ENCODE measurements around the gene AGFG2. TPM values are rescaled to one million over a fixed set of nuclear protein-coding genes. Genes with fewer than 3 reads are reported as not detected.

AGFG2 gene
- total RNA-seq, 2 donors from 2014 or later, result 8.5 to 28.9 TPM

DNA sequence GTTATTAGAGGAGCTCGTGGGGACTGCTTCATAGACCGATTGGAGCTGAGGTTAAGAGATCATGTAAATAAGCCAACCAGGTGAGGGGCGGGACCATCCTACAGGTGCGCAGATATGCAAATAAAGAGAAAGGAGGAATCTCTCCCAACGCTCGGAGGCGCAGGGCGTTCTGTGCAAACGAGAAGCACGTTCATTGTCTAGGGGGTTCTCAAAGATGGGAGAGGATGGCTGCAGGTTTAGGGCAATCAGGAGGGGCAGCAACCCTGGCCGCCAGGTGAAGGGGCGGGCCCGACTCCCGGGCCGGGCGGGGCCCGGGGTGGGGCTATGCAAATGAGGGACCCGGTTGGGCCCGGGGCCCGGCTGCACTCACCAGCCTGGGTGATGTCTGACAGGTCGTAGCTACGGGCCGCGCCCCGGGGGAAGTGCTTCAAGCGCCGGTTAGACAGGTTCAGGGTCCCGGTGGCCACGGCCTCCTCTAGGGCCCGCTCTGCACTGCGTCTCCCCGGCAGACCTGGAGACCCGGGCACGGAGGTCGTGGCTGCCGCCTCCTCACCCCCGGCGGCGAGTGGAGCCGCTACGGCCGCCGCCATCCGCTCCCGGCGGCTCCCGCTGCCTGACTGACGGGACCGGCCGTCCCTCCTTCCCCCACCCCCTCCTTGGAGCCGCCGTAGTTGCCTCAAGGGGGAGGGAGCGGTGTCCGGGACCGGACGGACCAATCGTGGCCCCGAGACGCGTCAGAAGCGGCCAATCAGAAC, 46.7 kb downstream of the AGFG2 start, which contains the start of gene LRCH4:
Gene LRCH4, minus strand, starts transcription at position 619 of the 755 bp plus-strand sequence. Its CDS starts 29 bp downstream, at position 590.
- Mint-ChIP-seq H3K27me3 (ENCODE audit: insufficient read depth) (peaks cover 10% of the 10 kb centered on the region), H3K27ac (peak within 1 kb of the TSS; percentile 96), H3K9me3 (no peaks in the 10 kb centered on the region), H3K4me1 (peaks cover 39% of the 10 kb centered on the region), H3K4me3 (peak within 1 kb of the TSS; percentile 89), H3K36me3 (ENCODE audit: low read depth) (peaks cover 6% of the 10 kb centered on the region)
- Histone ChIP-seq H3K9ac (ENCODE audit: extremely low read depth, low read length, poor library complexity, severe bottlenecking) (peak within 1 kb of the TSS; percentile 87), H3K4me1 (ENCODE audit: control insufficient read depth, insufficient read depth, low read length) (peaks cover 9% of the 10 kb centered on the region), H3K27ac (ENCODE audit: low read depth, low read length) (peak within 1 kb of the TSS; percentile 87), H3K27me3 (ENCODE audit: control insufficient read depth, insufficient read depth, low read length, poor library complexity, severe bottlenecking) (no peaks in the 10 kb centered on the region), H3K4me3 (ENCODE audit: low read length) (peak within 1 kb of the TSS; percentile 94), H3K9me3 (ENCODE audit: control insufficient read depth, low read length) (no peaks in the 10 kb centered on the region), H3K36me3 (ENCODE audit: control insufficient read depth, insufficient read depth, low read length) (peaks cover 21% of the 10 kb centered on the region)
- DNase-seq, result peak; percentile 89
- 0 to 3% methylated on average over 6 to 61 of the region's 61 CpGs for WGBS, 2 experiments (ENCODE audit: insufficient coverage in 1 of 2, insufficient read length in 1 of 2)
- TF ChIP-seq, protein P1, sequence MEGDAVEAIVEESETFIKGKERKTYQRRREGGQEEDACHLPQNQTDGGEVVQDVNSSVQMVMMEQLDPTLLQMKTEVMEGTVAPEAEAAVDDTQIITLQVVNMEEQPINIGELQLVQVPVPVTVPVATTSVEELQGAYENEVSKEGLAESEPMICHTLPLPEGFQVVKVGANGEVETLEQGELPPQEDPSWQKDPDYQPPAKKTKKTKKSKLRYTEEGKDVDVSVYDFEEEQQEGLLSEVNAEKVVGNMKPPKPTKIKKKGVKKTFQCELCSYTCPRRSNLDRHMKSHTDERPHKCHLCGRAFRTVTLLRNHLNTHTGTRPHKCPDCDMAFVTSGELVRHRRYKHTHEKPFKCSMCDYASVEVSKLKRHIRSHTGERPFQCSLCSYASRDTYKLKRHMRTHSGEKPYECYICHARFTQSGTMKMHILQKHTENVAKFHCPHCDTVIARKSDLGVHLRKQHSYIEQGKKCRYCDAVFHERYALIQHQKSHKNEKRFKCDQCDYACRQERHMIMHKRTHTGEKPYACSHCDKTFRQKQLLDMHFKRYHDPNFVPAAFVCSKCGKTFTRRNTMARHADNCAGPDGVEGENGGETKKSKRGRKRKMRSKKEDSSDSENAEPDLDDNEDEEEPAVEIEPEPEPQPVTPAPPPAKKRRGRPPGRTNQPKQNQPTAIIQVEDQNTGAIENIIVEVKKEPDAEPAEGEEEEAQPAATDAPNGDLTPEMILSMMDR (conservative IDR thresholded peaks at IDR 0.05), result no peak

DNA sequence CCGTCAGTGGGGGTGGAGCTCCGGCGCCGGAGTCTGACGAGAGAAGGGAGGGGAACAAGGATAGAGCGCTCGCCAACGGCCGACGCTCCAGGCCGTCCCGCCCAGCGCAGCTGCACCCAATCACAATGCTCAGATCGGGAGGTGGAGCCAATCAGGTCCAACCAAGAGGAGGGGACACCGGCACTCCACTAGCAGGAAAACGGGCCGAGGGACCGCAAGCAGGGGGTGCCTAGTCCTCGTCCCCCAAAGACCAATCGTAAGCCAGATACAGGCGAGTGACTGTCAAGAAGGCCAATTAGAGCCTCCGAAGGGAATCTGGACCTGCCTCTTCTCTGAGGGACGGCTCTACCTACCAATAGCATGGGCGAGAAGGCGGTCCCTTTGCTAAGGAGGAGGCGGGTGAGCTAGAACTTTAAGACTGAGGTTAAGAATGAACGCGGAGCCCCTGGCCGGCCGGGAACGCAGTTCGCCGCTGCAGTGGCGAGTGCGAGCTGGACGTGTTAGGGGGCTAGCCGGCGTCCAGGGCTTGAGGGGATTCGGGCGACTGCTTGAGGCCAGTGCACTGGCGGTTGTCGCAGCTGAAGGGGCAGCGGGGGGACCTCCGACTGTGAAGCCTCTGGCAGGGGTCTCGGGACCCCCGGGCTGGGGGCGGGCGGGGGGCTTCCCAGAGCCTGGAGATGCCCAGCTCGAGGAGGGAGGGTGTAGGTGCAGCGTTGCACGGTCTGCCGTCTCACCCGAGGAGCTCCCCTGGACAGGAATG, 47.4 kb downstream of the AGFG2 start, which contains the start of gene FBXO24:
Gene FBXO24, plus strand, starts transcription at position 63 of the 760 bp plus-strand sequence. Its CDS starts 298 bp downstream, at position 361.
- H3K36me3 Mint-ChIP-seq (ENCODE audit: low read depth), result peaks cover 6% of the 10 kb centered on the region
- no peaks in the 10 kb centered on the region for H3K9me3 Mint-ChIP-seq
- peak within 1 kb of the TSS; percentile 87 for H3K9ac ChIP-seq (ENCODE audit: extremely low read depth, low read length, poor library complexity, severe bottlenecking)
- WGBS, 2 experiments (ENCODE audit: insufficient coverage in 1 of 2, insufficient read length in 1 of 2), result 0% methylated on average over 25 to 53 of the region's 53 CpGs
- peak within 1 kb of the TSS; percentile 96 for H3K27ac Mint-ChIP-seq
- peak within 1 kb of the TSS; percentile 87 for H3K27ac ChIP-seq (ENCODE audit: low read depth, low read length)
- DNase-seq, result peak; percentile 100
- peaks cover 9% of the 10 kb centered on the region for H3K4me1 ChIP-seq (ENCODE audit: control insufficient read depth, insufficient read depth, low read length)
- no peaks in the 10 kb centered on the region for H3K27me3 ChIP-seq (ENCODE audit: control insufficient read depth, insufficient read depth, low read length, poor library complexity, severe bottlenecking)
- H3K4me3 ChIP-seq (ENCODE audit: low read length), result peak within 1 kb of the TSS; percentile 94
- TF ChIP-seq, protein P1 (conservative IDR thresholded peaks at IDR 0.05), result no peak
- H3K36me3 ChIP-seq (ENCODE audit: control insufficient read depth, insufficient read depth, low read length), result peaks cover 13% of the 10 kb centered on the region
- peaks cover 39% of the 10 kb centered on the region for H3K4me1 Mint-ChIP-seq
- H3K27me3 Mint-ChIP-seq (ENCODE audit: insufficient read depth), result peaks cover 13% of the 10 kb centered on the region
- H3K4me3 Mint-ChIP-seq, result peak within 1 kb of the TSS; percentile 89
- no peaks in the 10 kb centered on the region for H3K9me3 ChIP-seq (ENCODE audit: control insufficient read depth, low read length)

DNA sequence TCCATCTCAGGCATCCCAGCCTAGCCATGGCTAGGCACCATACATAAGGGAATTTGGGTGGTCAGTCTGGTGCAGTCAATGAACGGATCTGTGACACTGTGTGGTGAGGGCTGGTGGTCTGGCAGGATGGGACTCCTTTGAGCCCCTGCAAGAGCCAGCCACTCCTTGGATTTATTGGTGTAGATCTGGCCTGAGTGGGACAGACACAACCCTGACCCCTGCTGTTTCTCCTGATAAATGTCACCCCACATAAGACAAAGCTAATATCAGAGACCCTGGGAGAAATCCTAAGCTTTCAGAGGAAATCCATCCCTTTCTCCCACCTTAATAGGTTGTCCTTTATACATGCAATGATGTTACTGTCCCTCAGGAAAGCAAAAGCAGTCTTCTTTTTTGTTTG, 49.4 kb downstream of the AGFG2 start:
- H3K27me3 ChIP-seq (ENCODE audit: control insufficient read depth, insufficient read depth, low read length, poor library complexity, severe bottlenecking), result no peaks in the 10 kb centered on the region
- peak; percentile 29 for DNase-seq
- no peak overlapping the region for H3K4me3 ChIP-seq (ENCODE audit: low read length)
- H3K27ac ChIP-seq (ENCODE audit: low read depth, low read length), result no peak overlapping the region
- no peaks in the 10 kb centered on the region for H3K36me3 ChIP-seq (ENCODE audit: control insufficient read depth, insufficient read depth, low read length)
- H3K4me3 Mint-ChIP-seq, result peak overlapping the region; percentile 89
- no peak overlapping the region for H3K27ac Mint-ChIP-seq
- peaks cover 18% of the 10 kb centered on the region for H3K27me3 Mint-ChIP-seq (ENCODE audit: insufficient read depth)
- H3K9ac ChIP-seq (ENCODE audit: extremely low read depth, low read length, poor library complexity, severe bottlenecking), result no peak overlapping the region
- TF ChIP-seq, protein P1 (conservative IDR thresholded peaks at IDR 0.05), result peak; percentile 20
- H3K9me3 ChIP-seq (ENCODE audit: control insufficient read depth, low read length), result no peaks in the 10 kb centered on the region
- peaks cover 34% of the 10 kb centered on the region for H3K4me1 Mint-ChIP-seq
- peaks cover 3% of the 10 kb centered on the region for H3K36me3 Mint-ChIP-seq (ENCODE audit: low read depth)
- WGBS, 2 experiments (ENCODE audit: insufficient coverage in 1 of 2, insufficient read length in 1 of 2), result 90 to 100% methylated on average over 1 of the region's 1 CpG
- H3K4me1 ChIP-seq (ENCODE audit: control insufficient read depth, insufficient read depth, low read length), result peaks cover 7% of the 10 kb centered on the region
- H3K9me3 Mint-ChIP-seq, result no peaks in the 10 kb centered on the region

Measured in endodermal cell (in vitro differentiated cells).